Measurements from ENCODE around the gene RDH11. TPM values are rescaled to one million over a fixed set of nuclear protein-coding genes. Genes with fewer than 3 reads are reported as not detected.

The RDH11 gene
- total RNA-seq, 1 experiment from 2014 or later = 54.6 TPM

DNA sequence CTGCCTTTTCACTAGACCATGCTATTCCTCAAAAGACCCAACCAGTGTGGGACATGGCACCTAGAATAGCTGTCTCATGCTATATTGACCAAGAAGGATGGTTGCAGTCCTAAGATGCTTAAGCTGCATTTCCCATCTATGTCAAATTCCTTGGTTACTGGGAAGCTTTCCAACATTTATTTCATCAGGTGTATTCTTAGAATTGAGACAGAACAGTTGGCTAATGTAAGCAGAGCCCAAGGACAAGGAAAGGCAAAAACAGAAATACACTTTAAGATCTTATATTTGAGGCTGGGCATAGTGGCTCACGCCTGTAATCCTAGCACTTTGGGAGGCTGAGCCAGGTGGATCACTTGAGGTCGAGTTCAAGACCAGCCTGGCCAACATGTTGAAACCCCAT lies 51.1 kb downstream of the RDH11 start:
- no peak for DNase-seq (ENCODE audit: low read depth, low spot score)
- no peak overlapping the region for H3K27ac ChIP-seq (ENCODE audit: low read depth, low read length)
- no peaks in the 10 kb centered on the region for H3K9me3 ChIP-seq (ENCODE audit: control insufficient read depth in 1 of 2, insufficient read depth in 1 of 2, low read depth in 1 of 2, low read length in 2 of 2)
- no peaks in the 10 kb centered on the region for H3K79me2 ChIP-seq (ENCODE audit: insufficient read depth, low read length)
- ATAC-seq = no peak
- intact Hi-C loops (cut with micrococcal nuclease) = no loop called here
- POLR2A ChIA-PET = interaction anchor here (1.2 kb wide), 1 partner anchor 44 kb away, joined by 4 read pairs; the partner anchor contains the start of gene PIGH
- peaks cover 2 to 15% of the 10 kb centered on the region in 2 experiments for H3K4me1 ChIP-seq (ENCODE audit: control insufficient read depth in 1 of 2, insufficient read depth in 2 of 2, low read length in 2 of 2)
- no peaks in the 10 kb centered on the region for H4K20me1 ChIP-seq (ENCODE audit: insufficient read depth)
- H2AFZ ChIP-seq (ENCODE audit: low read depth, low read length, poor library complexity, severe bottlenecking) = no peak overlapping the region
- H3K9ac ChIP-seq (ENCODE audit: low read length) = no peak overlapping the region
- H3K4me3 ChIP-seq (replicated peaks in 1 of 2; ENCODE audit: low read depth in 1 of 2, low read length in 2 of 2) = no peak overlapping the region
- RAD21 ChIA-PET (ENCODE audit: low non-redundant PET in 1 of 2, low total read pairs in 2 of 2, uncharacterized antibody in 2 of 2, unreplicated experiment in 2 of 2) = no interaction called here
- no TSS peak for BruUV-seq (replicated peaks)
- CTCF ChIA-PET = interaction anchor here (1.5 kb wide), 1 partner anchor 44 kb away, joined by 3 read pairs; the partner anchor contains the start of gene PIGH
- TF ChIP-seq EZH2phosphoT487 (IDR thresholded peaks at IDR 0.05; ENCODE audit: borderline replicate concordance) = no peak
- no peak for TF ChIP-seq ZNF274 (IDR thresholded peaks at IDR 0.05; ENCODE audit: low read depth, low read length)
- no peak for TF ChIP-seq CBX3 (IDR thresholded peaks at IDR 0.05; ENCODE audit: low read depth)
- no peak for TF ChIP-seq SRF (IDR thresholded peaks at IDR 0.05; ENCODE audit: low read depth)
- no peak for TF ChIP-seq CEBPB (IDR thresholded peaks at IDR 0.05; ENCODE audit: low read depth)
- TF ChIP-seq ELF1 (IDR thresholded peaks at IDR 0.05; ENCODE audit: borderline replicate concordance, low read depth) = no peak
- no peak for TF ChIP-seq EZH2 (IDR thresholded peaks at IDR 0.05)
- TF ChIP-seq ATF3 (IDR thresholded peaks at IDR 0.05) = no peak
- TF ChIP-seq FOSL1 (IDR thresholded peaks at IDR 0.05; ENCODE audit: low read depth) = no peak
- no peak for TF ChIP-seq SP1 (IDR thresholded peaks at IDR 0.05; ENCODE audit: low read depth)
- no peak for TF ChIP-seq RAD21 (IDR thresholded peaks at IDR 0.05; ENCODE audit: low read depth)
- TF ChIP-seq SIN3A (IDR thresholded peaks at IDR 0.05; ENCODE audit: low read depth) = no peak
- no peak for TF ChIP-seq POLR2AphosphoS5 (IDR thresholded peaks at IDR 0.05; ENCODE audit: low read depth, low read length)
- H3K36me3 ChIP-seq (ENCODE audit: control insufficient read depth in 1 of 2, insufficient read depth in 2 of 2, low read length in 2 of 2) = peaks cover 0 to 3% of the 10 kb centered on the region in 2 experiments; a peak in 1 of 4 replicates
- no peaks in the 10 kb centered on the region for H3K27me3 ChIP-seq (ENCODE audit: insufficient read depth, low read length)
- no peak overlapping the region for H3K4me2 ChIP-seq (ENCODE audit: low read length)
- H3K9me2 ChIP-seq (ENCODE audit: insufficient read depth) = no peaks in the 10 kb centered on the region
